ENCODE measurements around the gene CASP6.

The CASP6 gene

DNA sequence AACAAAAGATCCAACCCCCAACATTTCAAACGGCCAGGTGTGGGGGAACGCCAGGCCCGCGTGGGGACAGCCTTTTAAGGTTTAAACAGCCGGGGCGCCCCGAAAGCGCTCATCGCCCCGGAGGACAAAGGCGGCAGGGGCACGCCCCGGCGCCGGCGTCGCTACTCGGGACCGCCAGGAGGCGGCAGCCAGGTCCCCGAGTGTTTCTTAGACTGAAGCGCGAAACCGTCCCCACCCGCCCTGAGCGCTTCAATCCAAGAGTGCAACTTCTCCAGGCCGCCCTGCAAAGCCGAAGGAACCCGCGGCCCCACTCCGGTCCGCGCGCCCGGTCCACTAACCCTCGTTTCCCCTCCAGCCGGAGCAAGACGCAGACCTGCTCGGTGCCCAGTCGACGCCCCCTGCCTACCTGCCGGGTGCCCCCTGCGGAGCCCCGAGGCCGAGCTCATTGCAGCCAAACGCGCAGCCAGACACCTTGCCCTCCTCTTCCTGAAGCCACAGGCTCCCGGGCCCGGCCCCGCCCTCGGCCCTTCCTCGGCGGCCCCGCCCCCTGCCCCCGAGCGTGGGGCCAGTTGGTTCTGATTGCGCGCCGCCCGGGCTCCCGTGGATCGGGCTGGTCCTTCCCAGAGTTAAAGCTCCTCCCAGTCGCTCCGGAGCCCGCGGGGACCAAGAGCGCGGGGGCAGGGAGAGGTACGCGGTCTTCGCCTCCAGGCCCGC lies at the start of gene CASP6:
TSS of gene CASP6 (minus strand) at position 496 of the 714 bp plus-strand sequence. CDS start at position 446, 50 bp downstream.
- peak; percentile 78 for DNase-seq

DNA sequence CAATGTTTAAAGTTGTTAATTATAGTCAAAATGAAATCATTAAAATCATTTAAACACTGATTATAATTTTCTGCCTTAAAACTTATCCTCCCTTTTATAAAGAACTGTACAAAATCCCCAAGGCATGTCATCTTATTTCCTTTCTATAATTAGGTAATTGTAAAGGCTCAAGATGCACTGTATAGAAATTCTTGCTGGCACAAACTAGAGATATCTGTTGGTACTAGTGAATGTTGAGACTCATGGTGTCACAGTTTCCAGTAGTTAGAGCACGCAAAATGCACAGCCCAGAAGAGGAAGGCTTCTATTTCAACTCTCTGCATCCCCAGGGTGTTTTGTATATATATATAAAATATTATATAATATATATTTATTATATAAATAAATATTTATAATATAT lies 49.3 kb upstream of the CASP6 start:
- no peak for DNase-seq

DNA sequence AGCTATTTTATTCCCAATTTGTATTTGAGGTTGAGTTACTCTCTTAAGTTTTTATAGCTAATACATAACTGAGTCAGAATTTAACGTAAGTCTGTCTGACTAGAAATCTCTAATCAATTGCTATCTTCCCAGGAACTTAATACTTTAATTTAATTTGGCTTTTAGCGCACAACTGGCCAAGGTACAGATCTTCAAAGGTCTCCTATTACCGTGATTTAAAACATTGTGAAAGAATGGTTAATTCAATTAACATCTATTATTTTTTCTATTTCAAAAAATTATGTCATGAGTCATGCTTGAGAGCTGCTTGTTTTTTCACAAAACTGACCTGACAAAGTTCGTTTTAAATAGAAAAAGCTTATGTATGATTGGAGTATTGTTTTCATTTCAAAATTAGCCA lies 48.6 kb upstream of the CASP6 start:
- no peak for DNase-seq

DNA sequence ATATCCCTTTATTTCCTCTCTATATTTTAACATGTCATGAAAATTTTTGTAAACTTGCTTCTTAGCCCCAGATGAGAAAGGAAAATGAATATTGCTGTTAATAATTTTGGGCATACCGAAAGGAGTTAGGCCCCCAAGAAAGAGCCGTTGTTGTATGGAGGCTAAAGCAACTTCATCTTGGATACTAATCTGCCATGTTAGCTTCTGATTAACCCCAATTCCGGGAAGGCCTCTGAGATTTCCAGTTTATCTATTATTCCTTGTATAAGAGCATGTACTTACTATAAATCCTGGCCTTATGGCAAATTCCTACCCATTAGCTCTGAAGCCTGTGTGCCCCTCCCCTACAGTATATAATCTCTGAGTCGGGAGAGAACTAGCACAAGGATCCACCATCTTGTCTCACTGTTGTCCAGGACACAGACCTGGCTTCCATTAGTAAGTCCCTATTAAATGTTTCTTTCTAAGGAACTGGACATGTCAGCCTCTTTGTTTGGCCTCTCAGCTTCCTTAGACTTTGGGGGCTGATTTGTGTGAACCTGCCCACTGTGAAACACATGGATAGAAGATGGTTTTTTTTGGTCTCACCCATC lies 47.5 kb upstream of the CASP6 start:
- DNase-seq = no peak

DNA sequence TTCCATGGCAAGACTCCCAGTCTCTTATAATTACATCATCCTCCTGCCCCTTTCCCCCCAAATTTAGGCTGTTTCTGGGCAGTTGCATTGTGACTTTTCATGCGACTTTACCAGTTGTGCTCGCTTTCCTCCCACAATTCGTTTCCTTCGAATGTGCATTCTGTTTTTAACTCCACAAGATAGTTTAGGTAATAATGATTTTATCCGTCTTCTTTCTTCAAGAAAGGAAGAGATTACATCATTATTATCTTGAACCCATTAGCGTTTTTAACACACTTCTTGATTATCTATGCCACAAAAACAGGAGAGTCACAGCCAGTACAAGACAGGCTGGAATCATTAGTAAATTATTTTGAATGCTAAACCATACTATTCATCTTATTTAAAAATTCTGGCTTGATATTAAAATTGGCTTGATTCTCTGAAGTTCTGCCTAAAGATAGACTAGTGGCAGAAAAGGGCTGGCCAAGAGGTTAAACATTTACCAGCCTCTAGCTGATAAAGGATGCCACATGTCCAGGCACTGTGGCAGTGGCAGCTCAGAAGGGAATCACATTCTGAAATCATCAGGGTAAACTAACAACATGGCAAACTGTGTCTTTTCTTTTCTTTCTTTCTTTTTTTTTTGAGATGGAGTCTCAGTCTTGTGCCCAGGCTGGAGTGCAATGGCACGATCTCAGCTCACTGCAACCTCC lies 46.3 kb upstream of the CASP6 start:
- no peak for DNase-seq

DNA sequence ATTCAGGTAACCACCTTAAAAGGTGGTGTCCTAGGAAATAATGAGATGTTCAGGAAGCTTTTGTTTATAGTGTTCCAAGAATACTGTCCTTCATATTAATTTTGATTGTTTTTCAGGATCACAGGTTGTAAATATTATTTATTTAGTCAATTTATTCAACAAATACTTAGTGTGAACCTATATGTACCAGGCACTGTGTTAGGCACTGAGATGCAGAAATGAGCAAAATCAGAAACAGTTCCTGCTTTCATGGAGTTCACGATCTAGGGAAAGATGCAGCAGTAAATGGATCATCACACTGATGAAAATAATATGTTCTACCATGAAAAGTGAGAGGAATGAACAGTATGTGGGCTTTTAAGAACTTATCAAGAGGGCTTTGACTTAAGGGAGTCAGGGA lies 44.9 kb upstream of the CASP6 start:
- DNase-seq = no peak

DNA sequence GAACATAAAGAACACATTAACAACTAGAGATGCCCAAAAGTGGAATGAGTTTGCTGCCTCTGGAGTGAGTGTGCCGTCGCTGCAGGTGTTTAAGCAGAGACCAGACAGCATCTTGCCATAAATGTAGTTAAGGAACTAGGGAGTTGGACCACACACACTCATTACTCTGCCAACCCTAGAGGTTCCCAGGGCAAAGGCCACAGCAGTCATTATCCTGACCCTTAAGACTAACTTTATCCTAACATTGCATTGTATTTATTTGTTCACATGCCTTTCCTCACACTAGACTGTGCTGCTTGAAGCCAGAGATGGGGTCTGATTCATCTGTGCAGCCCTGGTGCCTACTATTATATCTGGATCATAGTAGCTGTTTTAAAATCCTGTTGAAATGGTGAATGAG lies 43.5 kb upstream of the CASP6 start:
- no peak for DNase-seq

DNA sequence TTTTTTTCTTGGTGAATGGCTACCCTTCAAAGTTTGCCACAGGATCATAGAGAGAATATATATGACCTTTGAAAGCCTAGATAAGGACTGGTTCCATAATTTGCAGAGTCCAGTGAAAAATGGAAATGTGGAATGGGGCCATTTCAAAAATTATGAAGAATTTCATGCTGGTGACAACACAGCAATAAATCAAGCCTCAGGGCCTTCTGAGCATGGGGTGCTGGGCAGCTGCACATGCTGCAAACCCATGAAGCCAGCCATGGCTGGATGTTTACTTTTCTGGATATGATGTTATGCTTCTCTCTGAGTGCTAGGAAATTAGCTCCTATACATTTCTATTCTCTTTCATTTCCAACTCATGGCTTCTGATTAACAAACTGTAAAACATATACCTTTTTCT lies 42.6 kb upstream of the CASP6 start:
- DNase-seq = no peak

DNA sequence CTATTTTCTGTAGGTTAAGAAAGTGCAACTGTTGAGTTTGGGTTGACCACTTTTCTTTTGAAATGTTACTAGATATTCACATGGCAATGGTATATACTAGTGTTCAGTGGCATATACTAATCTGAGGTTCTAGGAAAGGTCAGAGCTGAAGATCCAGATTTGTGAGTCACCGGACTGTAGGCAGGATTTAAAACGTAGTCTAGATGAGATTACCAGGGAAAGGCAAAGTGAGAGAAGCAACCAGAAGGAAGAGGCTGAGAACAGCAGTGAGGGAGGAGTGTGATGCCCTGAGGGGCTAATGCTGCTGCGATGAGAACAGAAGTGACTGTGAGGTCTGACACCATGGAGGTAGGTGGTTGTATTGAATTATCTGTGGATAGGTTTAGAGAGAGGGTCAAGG lies 36.3 kb upstream of the CASP6 start:
- DNase-seq = no peak

DNA sequence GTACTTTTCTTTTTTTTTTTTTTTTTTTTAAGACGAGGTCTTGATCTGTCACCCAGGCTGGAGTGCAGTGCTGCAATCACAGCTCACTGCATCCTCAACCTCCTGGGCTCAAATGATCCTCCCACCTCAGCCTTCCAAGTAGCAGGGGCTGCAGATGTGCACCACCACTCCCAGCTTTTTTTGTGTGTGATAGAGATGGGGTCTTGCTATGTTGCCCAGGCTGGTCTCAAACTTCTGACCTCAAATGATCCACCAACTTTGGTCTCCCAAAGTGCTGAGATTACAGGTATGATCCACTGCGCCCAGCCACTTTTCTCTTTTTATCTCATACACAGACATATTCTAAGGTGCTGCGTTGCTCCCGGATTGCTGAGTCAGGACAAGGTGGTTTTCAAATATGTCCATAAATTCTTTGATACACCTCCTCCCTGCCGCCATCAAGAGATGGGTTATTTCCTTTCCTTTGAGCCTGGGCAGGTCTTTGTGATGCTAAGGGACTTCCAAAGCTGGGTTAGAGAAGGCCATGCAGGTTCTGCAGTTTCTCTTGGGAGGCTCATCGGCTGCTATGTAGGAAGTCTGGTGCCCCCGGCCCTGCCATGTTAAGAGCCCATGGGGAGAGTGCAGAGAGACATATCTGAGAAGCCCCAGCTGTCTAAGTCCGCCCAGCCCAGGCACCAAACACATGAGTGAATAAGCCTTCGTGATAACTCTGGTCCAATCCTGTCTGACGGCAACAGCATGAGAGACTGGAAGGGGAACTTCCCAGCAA lies 35.0 kb upstream of the CASP6 start:
- DNase-seq = no peak

DNA sequence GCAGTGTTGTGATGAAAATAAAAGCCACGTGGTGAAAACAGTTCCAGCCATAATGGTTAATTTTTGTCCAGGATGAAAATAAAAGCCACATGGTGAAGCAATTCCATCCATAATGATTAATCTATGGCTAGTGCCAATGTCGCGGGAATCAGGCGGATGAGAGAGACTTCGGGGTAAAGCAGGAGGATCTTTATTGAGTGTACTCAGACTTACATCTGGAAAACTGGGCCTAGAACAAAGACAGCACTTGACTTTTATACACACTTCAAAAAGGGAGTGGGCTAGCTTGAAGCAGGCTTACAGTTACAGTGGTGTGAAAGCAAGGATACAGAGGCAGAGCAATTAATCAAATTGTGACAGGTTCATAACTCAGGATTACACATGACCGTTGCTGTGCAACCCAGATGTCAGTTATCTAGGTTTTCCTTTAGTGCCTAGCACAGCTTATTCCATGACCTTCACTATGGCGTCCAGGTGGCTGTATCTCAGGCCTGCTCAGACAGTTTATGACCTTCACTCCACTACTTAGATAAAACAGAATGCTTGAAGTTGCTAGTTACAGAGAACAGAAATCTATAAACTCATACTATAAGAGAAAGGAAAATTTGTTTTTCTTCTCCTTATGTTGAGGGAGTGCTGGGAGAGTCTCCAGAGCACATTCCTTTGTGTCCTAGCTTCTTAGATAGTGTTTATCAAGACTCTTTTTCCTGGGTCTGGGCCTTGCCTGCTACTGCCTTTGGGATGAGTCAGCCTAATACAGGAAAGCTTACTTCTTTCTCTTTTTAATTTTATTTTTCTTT lies 32.5 kb upstream of the CASP6 start:
- DNase-seq = no peak

DNA sequence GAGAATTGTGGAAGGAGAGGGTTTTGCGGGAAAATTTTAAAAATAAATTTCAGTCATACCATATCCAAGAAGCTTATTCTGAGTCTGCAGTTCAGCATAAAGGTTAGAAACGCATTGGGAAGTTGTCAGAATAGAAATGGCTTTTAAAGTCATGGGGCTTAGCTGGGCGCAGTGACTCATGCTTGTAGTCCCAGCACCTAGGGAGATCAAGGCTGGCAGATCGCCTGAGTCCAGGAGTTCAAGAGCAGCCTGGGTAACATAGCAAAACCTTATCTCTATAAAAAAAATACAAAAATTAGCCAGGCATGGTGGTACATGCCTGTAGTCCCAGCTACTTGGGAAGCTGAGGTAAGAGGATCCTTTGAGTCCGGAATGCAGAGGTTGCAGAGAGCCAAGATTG lies 30.5 kb upstream of the CASP6 start:
- no peak for DNase-seq

DNA sequence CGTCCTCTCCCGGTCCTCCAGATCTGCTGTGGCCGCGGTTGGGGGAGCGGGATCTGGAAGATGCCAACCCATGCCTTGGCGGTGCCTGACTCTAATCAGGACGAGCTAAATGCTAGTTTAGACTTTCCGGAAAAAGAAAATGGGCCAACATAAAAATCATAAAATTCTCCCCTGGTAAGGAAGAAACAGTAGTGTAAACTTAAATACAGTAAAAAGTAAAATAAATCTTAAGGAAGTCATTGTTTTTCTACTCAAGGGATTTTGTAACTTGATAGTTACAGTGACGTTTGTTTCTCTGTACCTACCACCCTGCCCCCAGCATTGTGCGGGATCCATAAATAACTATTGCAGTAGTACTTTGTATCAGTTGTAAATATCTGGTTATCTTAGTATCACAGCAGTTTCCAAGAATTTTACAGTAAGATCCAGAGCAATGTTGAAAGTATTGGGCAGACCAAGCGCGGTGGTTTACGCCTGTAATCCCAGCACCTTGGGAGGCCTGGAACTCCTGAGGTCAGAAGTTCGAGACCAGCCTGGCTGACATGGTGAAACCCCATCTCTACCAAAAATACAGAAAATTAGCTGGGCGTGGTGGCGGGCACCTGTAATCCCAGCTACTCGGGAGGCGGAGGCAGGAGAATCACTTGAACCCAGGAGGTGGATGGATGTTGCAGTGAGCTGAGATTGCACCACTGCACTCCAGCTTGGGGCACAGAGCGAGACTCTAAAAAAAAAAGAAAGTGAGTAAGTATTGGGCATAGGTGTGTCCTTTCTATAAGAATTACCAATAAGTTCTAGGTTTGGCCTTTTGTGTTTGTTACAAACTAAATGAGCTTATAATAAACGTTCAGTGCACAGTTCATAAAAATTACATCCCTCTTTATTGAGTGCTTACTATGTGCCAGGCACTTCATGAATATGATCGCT lies 27.6 kb upstream of the CASP6 start:
- no peak for DNase-seq

DNA sequence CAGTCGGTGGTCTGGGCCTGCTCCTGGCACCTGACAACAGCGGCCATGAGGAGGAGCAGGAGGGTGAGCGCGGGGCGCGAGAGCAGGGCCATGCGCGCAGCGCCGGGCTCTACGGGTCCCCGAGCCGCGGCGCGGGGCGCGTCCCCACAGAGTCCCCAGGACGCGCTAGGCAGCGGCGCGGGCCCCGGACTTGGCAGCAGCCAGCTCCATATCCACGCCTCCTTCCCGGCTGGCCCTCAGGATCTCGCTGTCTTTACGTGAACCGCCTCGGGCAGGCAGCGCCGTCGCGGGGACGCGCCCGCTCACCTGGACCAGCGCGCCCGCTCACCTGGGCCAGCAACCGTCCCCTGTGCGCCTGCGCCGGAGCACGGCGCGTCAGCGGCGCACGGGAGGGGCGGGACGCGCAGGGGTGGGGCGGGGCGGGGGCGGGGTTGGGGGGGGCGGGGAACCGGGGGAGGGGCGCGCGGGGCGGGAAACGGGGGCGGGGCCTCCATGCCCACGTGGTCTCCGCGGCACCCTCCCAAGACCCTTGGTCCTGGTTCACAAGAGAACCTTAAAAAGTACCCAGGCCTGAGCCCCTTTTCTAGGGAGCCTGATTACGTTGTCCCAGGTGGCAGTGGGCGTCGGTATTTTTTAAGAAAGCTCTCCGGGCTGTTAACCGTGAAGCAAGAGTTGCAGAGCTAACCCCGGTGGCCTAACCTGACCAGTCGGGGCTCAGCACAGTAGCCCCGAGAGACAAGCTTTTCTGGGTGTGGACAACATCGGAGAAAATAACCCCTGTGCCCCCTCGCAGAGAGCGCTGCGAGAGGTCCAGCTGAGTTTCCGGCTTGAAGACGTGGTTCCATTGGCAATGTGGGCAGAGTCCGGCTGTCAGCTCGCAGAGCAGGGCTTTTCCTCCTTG lies 26.7 kb upstream of the CASP6 start, which contains the start of gene PLA2G12A:
TSS of gene PLA2G12A (minus strand) at position 353 of the 901 bp plus-strand sequence. CDS start at position 92, 261 bp downstream.
- DNase-seq = peak; percentile 82

DNA sequence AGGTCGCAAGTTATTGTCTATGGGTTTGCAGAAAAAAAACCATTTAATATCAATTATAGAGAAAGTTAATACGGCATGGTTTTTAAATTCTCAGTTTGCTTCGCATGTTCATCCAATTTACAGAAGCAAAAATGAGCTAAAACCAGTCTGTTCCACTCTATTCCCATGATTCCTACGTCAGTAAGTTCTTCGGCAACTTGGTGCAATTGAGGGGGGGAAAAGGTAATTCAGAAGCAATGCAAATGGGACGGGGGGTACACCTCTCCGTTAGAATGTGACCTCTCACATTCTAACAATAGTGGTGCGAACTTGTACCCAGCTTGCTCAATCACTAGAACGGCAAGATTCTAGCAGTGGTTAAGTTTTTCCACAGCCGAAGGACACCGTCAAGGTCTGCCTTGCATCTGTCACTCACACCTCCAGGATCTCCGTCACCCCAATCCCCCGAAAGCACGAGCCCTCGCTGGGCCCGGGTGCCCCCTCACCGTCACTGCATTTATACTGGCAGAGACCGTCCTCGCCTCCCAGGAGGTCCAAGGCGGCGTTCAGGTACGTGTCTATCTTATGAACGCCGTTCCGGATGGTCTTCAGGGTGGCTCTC lies 26.0 kb upstream of the CASP6 start:
- no peak for DNase-seq

DNA sequence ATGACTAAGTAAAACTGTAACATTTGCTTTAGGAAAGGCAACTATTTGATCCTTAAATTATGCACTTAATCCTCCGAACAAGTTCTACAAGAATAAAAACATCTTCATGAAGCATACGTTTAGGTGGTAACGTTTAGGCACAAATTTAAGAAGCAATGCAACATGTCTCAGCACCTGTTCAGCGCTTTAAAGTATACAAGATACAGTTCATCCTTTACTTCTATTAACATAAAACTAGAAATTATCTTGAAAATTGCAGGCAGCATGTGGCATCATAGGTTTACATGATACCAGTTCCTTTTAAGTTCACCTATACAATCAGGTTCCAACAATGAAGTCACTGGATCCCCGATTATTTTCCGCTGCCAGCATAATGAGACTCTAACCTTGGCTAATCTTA lies 25.1 kb upstream of the CASP6 start:
- DNase-seq = no peak

DNA sequence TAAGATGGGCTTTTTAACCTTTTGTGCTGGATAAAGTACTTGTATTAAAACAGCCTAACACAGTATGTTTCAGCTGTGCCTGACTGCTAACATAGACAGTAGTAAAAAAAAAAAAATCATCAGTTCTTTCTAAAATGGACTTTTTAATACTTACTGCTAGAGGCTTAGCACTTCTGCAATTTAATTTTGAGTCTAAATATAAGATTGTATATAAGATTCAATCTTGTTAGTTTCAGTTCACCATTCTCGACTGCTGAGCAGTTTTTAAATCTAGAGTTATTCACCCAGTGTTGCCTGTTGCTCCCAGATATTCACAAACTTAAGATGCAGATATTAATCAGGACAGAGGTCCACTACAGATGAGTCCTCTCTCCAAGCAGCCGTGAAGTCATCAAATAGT lies 19.9 kb upstream of the CASP6 start:
- DNase-seq = no peak

DNA sequence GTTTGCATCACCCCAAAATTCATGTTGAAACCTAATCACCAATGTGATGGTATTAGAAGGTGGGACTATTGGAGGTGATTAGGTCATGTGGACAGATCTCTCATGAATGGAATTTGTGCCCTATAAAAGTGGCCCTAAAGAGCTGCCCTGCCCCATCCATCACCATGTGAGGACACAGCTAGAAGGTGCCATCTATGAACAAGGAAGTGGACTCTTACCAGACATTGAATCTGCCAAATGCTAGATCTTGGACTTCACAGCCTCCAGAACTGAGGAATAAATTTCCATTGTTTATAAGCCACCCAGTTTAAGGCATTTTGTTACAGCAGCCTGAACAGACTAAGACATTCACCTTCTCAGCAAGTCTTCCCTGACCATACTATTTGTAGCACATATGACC lies 19.1 kb upstream of the CASP6 start:
- DNase-seq = no peak

DNA sequence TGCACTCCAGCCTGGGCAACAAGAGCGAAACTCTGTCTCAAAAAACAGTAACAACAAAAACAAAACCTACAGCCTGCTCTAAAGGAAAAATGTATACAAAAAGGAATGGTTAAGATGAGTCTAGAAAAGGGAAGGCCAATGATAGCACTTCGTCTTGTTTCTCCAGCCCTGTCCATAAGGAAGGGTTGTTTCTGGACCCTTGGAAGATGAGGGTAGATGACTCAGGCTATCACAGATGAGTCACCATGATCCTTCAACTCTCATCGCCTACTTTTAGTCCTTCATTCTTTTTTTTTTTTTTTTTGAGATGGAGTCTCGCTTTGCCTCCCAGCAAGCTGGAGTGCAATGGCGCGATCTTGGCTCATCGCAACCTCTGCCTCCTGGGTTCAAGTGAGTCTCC lies 17.8 kb upstream of the CASP6 start:
- DNase-seq = no peak

DNA sequence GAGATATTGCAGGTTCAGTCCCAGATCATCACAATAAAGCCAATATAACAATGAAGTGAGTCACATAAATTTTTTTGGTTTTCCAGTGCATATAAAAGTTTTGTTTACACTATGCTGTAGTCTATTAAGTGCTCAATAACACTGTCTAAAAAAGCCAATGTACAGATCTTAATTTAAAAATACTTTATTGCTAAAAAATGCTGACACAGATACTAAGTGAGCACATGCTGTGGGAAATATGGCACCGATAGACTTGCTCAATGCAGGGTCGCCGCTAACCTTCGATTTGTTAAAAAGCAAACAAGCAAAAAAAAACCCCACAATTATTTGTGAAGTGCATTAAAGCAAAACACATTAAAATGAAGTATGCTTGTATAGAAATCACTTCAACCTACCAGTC lies 16.4 kb upstream of the CASP6 start:
- DNase-seq = no peak
